ENCODE measurements around the gene PVR.
"Not testable (repeated sequence)": the region's sequence is repeated elsewhere in the genome, so short reads cannot be mapped to it uniquely, and the experiment has no call there.

Gene PVR

DNA sequence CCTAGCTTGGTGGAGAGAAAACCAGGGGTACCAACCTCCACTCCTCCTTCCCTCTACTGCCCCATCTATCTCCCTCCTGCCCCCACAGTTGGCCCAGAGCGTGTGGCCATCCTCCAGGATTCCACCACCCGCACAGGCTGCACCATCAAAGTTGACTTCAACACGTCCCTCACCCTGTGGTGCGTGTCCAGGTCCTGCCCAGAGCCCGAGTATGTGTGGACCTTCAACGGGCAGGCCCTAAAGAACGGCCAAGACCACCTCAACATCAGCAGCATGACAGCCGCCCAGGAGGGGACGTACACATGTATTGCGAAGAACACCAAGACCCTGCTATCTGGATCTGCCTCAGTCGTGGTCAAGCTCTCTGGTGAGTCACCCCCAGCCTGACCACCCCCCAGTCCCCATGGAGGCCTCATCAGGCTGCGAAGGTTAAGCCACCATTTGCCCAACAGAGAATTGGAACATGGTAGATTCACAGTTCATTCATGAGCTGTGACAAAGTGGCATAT is 61.8 kb downstream of the PVR start:
- TF ChIP-seq, protein P1, sequence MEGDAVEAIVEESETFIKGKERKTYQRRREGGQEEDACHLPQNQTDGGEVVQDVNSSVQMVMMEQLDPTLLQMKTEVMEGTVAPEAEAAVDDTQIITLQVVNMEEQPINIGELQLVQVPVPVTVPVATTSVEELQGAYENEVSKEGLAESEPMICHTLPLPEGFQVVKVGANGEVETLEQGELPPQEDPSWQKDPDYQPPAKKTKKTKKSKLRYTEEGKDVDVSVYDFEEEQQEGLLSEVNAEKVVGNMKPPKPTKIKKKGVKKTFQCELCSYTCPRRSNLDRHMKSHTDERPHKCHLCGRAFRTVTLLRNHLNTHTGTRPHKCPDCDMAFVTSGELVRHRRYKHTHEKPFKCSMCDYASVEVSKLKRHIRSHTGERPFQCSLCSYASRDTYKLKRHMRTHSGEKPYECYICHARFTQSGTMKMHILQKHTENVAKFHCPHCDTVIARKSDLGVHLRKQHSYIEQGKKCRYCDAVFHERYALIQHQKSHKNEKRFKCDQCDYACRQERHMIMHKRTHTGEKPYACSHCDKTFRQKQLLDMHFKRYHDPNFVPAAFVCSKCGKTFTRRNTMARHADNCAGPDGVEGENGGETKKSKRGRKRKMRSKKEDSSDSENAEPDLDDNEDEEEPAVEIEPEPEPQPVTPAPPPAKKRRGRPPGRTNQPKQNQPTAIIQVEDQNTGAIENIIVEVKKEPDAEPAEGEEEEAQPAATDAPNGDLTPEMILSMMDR (IDR thresholded peaks at IDR 0.05; ENCODE audit: borderline replicate concordance, insufficient read depth, low read depth, low read length), result no peak
- no peak overlapping the region for H3K4me3 ChIP-seq (ENCODE audit: low read depth, low read length)

DNA sequence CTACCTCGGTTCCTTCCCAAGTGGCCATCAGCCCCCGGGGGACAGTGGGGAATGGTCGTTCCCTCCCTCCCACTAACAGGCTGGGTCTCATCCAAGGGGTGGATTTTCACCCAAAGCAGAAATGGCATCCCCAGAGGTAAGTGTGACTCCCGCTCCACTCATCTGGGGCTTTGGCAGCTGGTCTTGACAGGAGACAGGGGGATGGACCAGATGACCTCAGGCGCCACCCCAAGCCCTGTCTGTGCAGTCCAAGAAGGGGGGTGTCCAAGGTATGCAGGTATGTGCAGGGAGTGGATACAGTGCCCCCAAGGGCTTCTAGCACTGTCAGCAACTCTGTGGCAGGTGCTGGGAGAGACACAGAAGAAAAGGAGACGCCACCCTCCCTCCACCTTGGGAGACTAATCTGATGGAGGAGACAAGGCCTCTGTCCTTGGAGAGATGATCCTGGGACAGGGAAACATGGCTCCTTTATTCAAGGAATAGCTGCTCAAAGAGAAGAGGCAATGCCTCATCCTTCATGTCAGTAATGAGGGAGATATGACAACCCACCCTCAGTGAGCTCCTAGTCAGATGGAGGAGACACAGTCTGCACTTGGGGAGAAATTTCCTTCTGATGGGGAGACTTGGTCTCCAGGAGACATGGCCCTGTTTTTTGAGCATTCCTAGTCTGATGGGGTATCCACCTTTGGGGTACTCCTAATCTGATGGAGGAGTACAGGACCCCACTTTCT is 63.0 kb downstream of the PVR start:
- no peak overlapping the region for H3K4me3 ChIP-seq (ENCODE audit: low read depth, low read length)
- TF ChIP-seq, protein P1 (IDR thresholded peaks at IDR 0.05; ENCODE audit: borderline replicate concordance, insufficient read depth, low read depth, low read length), result no peak

DNA sequence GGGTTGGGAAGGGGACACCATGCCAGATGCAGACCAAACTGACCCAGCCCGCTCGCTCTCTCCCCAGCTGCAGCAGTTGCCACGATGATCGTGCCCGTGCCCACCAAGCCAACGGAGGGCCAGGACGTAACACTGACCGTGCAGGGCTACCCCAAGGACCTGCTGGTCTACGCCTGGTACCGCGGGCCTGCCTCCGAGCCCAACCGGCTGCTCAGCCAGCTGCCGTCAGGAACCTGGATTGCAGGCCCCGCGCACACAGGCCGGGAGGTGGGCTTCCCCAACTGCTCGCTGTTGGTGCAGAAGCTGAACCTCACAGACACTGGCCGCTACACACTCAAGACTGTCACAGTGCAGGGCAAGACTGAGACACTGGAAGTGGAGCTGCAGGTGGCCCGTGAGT is 64.1 kb downstream of the PVR start:
- TF ChIP-seq, protein P1 (IDR thresholded peaks at IDR 0.05; ENCODE audit: borderline replicate concordance, insufficient read depth, low read depth, low read length), result no peak
- H3K4me3 ChIP-seq (ENCODE audit: low read depth, low read length), result no peak overlapping the region

DNA sequence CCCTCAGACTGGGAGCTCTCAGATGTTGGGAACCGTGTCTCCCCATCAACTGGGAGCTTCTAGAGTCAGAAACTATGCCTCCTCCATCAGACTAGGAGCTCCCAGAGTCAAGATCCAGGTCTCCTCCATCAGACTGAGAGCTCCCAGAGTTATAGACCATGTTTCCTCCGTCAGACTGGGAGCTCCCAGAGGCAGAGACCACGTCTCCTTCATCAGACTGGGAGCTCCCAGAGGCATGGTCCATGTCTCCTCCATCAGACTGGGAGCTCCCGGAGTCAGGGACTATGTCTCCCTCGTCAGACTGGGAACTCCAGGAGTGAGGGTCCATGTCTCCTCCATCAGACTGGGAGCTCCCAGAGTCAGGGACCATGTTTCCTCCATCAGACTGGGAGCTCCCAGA is 65.2 kb downstream of the PVR start:
- TF ChIP-seq, protein P1 (IDR thresholded peaks at IDR 0.05; ENCODE audit: borderline replicate concordance, insufficient read depth, low read depth, low read length), result no peak
- no peak overlapping the region for H3K4me3 ChIP-seq (ENCODE audit: low read depth, low read length)

DNA sequence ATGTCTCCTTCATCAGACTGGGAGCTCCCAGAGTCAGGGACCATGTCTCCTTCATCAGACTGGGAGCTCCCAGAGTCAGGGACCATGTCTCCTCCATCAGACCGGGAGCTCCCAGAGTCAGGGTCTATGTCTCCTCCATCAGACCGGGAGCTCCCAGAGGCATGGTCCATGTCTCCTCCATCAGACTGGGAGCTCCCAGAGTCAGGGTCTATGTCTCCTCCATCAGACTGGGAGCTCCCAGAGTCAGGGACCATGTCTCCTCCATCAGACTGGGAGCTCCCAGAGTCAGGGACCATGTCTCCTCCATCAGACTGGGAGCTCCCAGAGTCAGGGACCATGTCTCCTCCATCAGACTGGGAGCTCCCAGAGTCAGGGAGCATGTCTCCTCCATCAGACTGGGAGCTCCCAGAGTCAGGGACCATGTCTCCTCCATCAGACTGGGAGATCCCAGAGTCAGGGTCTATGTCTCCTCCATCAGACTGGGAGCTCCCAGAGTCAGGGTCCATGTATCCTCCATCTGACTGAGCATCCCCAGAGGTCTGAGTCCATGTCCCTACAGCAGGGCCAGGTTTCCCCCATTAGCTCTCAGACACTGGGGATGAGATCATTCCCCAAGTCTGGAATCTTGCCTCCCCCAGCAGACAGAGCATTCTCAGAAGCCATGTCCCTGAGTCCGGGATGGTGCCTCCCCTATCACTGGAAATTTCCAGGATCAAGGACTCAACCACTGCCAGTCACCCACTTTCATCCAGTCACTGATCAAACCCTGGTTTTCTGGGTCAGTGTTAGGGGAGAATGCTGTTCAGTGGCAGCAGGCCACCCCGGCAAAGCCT is 65.9 kb downstream of the PVR start:
- not testable (repeated sequence) for H3K4me3 ChIP-seq (ENCODE audit: low read depth, low read length)

DNA sequence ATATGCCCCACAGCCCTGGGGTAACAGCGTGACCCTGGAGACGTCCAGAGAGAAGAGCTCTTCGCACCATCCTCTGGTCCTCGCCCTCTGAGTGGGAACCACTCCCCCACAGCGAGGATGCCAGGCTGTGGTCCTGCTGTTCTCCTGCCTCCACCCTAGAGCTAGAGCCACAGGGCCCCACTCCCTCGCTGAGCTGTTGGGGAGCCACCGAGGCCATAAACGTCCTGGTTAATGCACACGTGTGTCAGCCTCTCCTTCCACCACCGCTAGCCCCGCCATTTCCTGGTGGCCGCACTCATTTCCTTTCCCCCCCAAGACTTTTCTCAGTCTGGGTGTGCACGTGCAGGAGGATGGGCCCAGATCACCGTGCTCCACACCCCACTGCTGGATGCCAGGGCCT is 66.8 kb downstream of the PVR start:
- H3K4me3 ChIP-seq (ENCODE audit: low read depth, low read length), result no peak overlapping the region
- TF ChIP-seq, protein P1 (IDR thresholded peaks at IDR 0.05; ENCODE audit: borderline replicate concordance, insufficient read depth, low read depth, low read length), result no peak

DNA sequence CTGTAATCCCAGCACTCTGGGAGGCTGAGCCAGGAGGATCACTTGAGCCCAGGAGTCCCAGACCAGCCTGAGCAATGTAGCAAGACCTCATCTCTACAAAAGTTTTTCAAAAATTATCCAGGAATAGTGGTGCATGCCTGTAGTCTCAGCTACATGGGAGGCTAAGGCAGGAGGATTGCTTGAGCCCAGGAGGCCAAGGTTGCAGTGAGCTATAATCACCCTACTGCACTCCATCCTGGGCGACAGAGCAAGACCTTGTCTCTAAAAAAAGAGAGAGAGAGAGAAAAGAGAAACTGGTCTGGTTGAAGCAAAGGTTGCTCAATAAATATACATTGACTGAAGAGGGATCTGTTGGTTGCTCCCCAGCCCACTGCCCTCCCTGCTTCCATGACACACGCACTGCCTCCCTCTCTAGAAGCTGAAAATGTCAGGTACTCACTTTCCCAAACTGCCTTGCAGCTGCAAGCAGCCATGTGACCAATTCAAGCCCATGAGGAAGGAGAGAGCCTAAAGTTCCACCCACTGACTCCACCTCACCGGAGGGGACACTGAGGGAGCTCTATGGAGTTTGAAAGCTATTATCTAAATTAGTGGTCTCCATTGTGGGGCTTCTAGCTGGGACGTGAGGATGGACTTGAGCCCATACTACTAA is 69.3 kb downstream of the PVR start:
- TF ChIP-seq, protein P1 (IDR thresholded peaks at IDR 0.05; ENCODE audit: borderline replicate concordance, insufficient read depth, low read depth, low read length), result no peak

More for the DNA sequence above, 69.3 kb downstream of the PVR start:
- H3K4me3 ChIP-seq (ENCODE audit: low read depth, low read length), result no peak overlapping the region
